HEK293 (cell line): ENCODE results near the gene CAMK2N2.

Source experiments
- CTCF ChIA-PET: fragments of 350-600 bp; formaldehyde crosslinking; extraction: SDS; loops from one replicate; lab custom pipeline; 2021; ENCODE audit warnings: antibody characterized with exemption; lab: Yijun Ruan, JAX
- POLR2A ChIA-PET: fragments of 300-600 bp; formaldehyde crosslinking; extraction: SDS; loops from one replicate; lab custom pipeline; 2020; ENCODE audit warnings: antibody characterized with exemption, inconsistent platforms; lab: Yijun Ruan, JAX
- H3K27ac ChIP-seq: fragments of 200-500 bp; sonication (Bioruptor generic); 2 replicates; pipeline ENCODE4 v1.5.1; 2014; ENCODE audit warnings: low read depth, low read length, control low read depth, inconsistent platforms; ENCODE audit errors: extremely low read depth
- H3K36me3 ChIP-seq, 2 experiments: fragments of 200-500 bp in 1 of 2; sonication (Bioruptor generic) in 1 of 2; 1 replicate in 1 of 2; 2 replicates in 1 of 2; pipeline ENCODE4 v1.5.1; 2014 to 2017; ENCODE audit warnings: inconsistent platforms in 2 of 2, low read length in 2 of 2; ENCODE audit not compliant: control insufficient read depth in 2 of 2, insufficient read depth in 1 of 2
- H3K4me1 ChIP-seq: fragments of 200-500 bp; sonication (Bioruptor generic); 2 replicates; pipeline ENCODE4 v1.5.1; 2014; ENCODE audit warnings: mild to moderate bottlenecking, low read length, inconsistent platforms; ENCODE audit not compliant: control insufficient read depth, insufficient read depth
- H3K4me3 ChIP-seq: 2 replicates; pipeline ENCODE4 v1.5.1; 2011; ENCODE audit warnings: low read depth, mild to moderate bottlenecking, control low read depth, low read length, moderate library complexity
- H3K9me3 ChIP-seq: fragments of 200-500 bp; sonication (Bioruptor generic); 2 replicates; pipeline ENCODE4 v1.5.1; 2014; ENCODE audit warnings: low read depth, low read length, inconsistent platforms; ENCODE audit not compliant: control insufficient read depth, insufficient read depth
- ATF2 ChIP-seq: fragments of 450-650 bp; formaldehyde crosslinking; IDR thresholded peaks from 2 replicates; pipeline ENCODE4 v1.5.1; 2016; ENCODE audit warnings: missing biosample characterization, missing genetic modification characterization, low read depth
- FEZF1 ChIP-seq: fragments of 450-650 bp; formaldehyde crosslinking; IDR thresholded peaks from 2 replicates; pipeline ENCODE4 v1.5.1; 2016; ENCODE audit warnings: missing biosample characterization, missing genetic modification characterization
- GLIS1 ChIP-seq: fragments of 450-650 bp; formaldehyde crosslinking; IDR thresholded peaks from 2 replicates; pipeline ENCODE4 v1.5.1; 2016; ENCODE audit warnings: missing biosample characterization, missing genetic modification characterization
- HOXD13 ChIP-seq: sonication (generic); formaldehyde crosslinking; IDR thresholded peaks from 2 replicates; pipeline ENCODE4 v1.8.0; 2022; ENCODE audit warnings: missing genetic modification reagents, borderline replicate concordance
- IKZF3 ChIP-seq: fragments of 450-650 bp; IDR thresholded peaks from 2 replicates; pipeline ENCODE4 v1.5.0; 2018; ENCODE audit warnings: missing biosample characterization, mild to moderate bottlenecking, missing genetic modification characterization, moderate library complexity
- KLF10 ChIP-seq: fragments of 450-650 bp; IDR thresholded peaks from 2 replicates; pipeline ENCODE4 v1.5.1; 2018; ENCODE audit warnings: missing biosample characterization, mild to moderate bottlenecking, missing genetic modification characterization
- KLF16 ChIP-seq: fragments of 450-650 bp; formaldehyde crosslinking; IDR thresholded peaks from 2 replicates; pipeline ENCODE4 v1.5.1; 2017; ENCODE audit warnings: missing biosample characterization, missing genetic modification characterization
- KLF8 ChIP-seq: fragments of 450-650 bp; formaldehyde crosslinking; IDR thresholded peaks from 2 replicates; pipeline ENCODE4 v1.5.1; 2016; ENCODE audit warnings: missing biosample characterization, missing genetic modification characterization
- OSR2 ChIP-seq: fragments of 450-650 bp; formaldehyde crosslinking; IDR thresholded peaks from 2 replicates; pipeline ENCODE4 v1.5.1; 2016; ENCODE audit warnings: missing biosample characterization, missing genetic modification characterization
- SALL2 ChIP-seq: fragments of 450-650 bp; formaldehyde crosslinking; IDR thresholded peaks from 2 replicates; pipeline ENCODE4 v1.5.0; 2017; ENCODE audit warnings: missing biosample characterization, mild to moderate bottlenecking, missing genetic modification characterization, borderline replicate concordance
- SP2 ChIP-seq: fragments of 450-650 bp; formaldehyde crosslinking; IDR thresholded peaks from 2 replicates; pipeline ENCODE4 v1.5.1; 2016; ENCODE audit warnings: missing biosample characterization, missing genetic modification characterization
- ZBTB26 ChIP-seq: fragments of 450-650 bp; formaldehyde crosslinking; optimal IDR thresholded peaks from 2 replicates; pipeline ENCODE3; 2016; ENCODE audit warnings: missing biosample characterization, mild to moderate bottlenecking, missing genetic modification characterization
- ZBTB48 ChIP-seq: fragments of 450-650 bp; formaldehyde crosslinking; IDR thresholded peaks from 2 replicates; pipeline ENCODE4 v1.5.1; 2016; ENCODE audit warnings: missing biosample characterization, missing genetic modification characterization
- ZBTB6 ChIP-seq: fragments of 450-650 bp; formaldehyde crosslinking; IDR thresholded peaks from 2 replicates; pipeline ENCODE4 v1.5.1; 2017; ENCODE audit warnings: missing biosample characterization, missing genetic modification characterization
- ZBTB8A ChIP-seq: fragments of 450-650 bp; formaldehyde crosslinking; IDR thresholded peaks from 2 replicates; pipeline ENCODE4 v1.5.1; 2016; ENCODE audit warnings: missing biosample characterization, missing genetic modification characterization
- ZNF148 ChIP-seq: fragments of 450-650 bp; formaldehyde crosslinking; IDR thresholded peaks from 2 replicates; pipeline ENCODE4 v1.5.0; 2017; ENCODE audit warnings: missing biosample characterization, missing genetic modification characterization, borderline replicate concordance
- ZNF16 ChIP-seq: fragments of 450-650 bp; formaldehyde crosslinking; IDR thresholded peaks from 2 replicates; pipeline ENCODE4 v1.5.1; 2016; ENCODE audit warnings: low read depth, missing biosample characterization, missing genetic modification characterization
- ZNF18 ChIP-seq: fragments of 450-650 bp; formaldehyde crosslinking; IDR thresholded peaks from 2 replicates; pipeline ENCODE4 v1.5.1; 2016; ENCODE audit warnings: missing biosample characterization, missing genetic modification characterization
- ZNF292 ChIP-seq: fragments of 450-650 bp; formaldehyde crosslinking; IDR thresholded peaks from 2 replicates; pipeline ENCODE4 v1.5.1; 2016; ENCODE audit warnings: low read depth, missing biosample characterization, missing genetic modification characterization, borderline replicate concordance
- ZNF311 ChIP-seq: fragments of 450-650 bp; formaldehyde crosslinking; IDR thresholded peaks from 2 replicates; pipeline ENCODE4 v1.5.1; 2017; ENCODE audit warnings: missing biosample characterization, missing genetic modification characterization, borderline replicate concordance
- ZNF335 ChIP-seq: fragments of 450-650 bp; formaldehyde crosslinking; conservative IDR thresholded peaks from 2 replicates; pipeline ENCODE4 v1.5.1; 2016; ENCODE audit warnings: missing biosample characterization, missing genetic modification characterization
- ZNF394 ChIP-seq: fragments of 450-650 bp; formaldehyde crosslinking; IDR thresholded peaks from 2 replicates; pipeline ENCODE4 v1.5.1; 2016; ENCODE audit warnings: missing biosample characterization, missing genetic modification characterization, mild to moderate bottlenecking, moderate library complexity, borderline replicate concordance
- ZNF501 ChIP-seq: fragments of 450-650 bp; formaldehyde crosslinking; IDR thresholded peaks from 2 replicates; pipeline ENCODE4 v1.5.1; 2016; ENCODE audit warnings: missing biosample characterization, missing genetic modification characterization
- ZNF510 ChIP-seq: fragments of 450-650 bp; formaldehyde crosslinking; IDR thresholded peaks from 2 replicates; pipeline ENCODE4 v1.5.1; 2018; ENCODE audit warnings: mild to moderate bottlenecking, missing genetic modification characterization, missing biosample characterization; ENCODE audit not compliant: insufficient replicate concordance
- ZNF530 ChIP-seq: fragments of 450-650 bp; formaldehyde crosslinking; IDR thresholded peaks from 2 replicates; pipeline ENCODE4 v1.5.1; 2016; ENCODE audit warnings: low read depth, missing biosample characterization, missing genetic modification characterization
- ZNF558 ChIP-seq: fragments of 450-650 bp; formaldehyde crosslinking; IDR thresholded peaks from 2 replicates; pipeline ENCODE4 v1.5.1; 2016; ENCODE audit warnings: missing biosample characterization, missing genetic modification characterization
- ZNF623 ChIP-seq: fragments of 450-650 bp; formaldehyde crosslinking; IDR thresholded peaks from 2 replicates; pipeline ENCODE4 v1.5.1; 2016; ENCODE audit warnings: missing biosample characterization, missing genetic modification characterization
- ZNF629 ChIP-seq: fragments of 450-650 bp; formaldehyde crosslinking; IDR thresholded peaks from 2 replicates; pipeline ENCODE4 v1.5.1; 2017; ENCODE audit warnings: missing biosample characterization, missing genetic modification characterization
- ZNF707 ChIP-seq: fragments of 450-650 bp; formaldehyde crosslinking; IDR thresholded peaks from 2 replicates; pipeline ENCODE4 v1.5.1; 2016; ENCODE audit warnings: missing biosample characterization, missing genetic modification characterization
- ZSCAN30 ChIP-seq: fragments of 450-650 bp; IDR thresholded peaks from 2 replicates; pipeline ENCODE4 v1.5.1; 2018; ENCODE audit warnings: missing biosample characterization, mild to moderate bottlenecking, missing genetic modification characterization, moderate library complexity

Gene CAMK2N2

GRCh38 chr3:184261270-184261853, at the start of gene CAMK2N2:
CAMK2N2 (minus strand) TSS chr3:184261553; CDS start chr3:184261285, 268 bp downstream.
- ChIA-PET POLR2A (interaction anchor here (0.6 to 1.2 kb wide), 4 partner anchors 21 to 278 kb away, joined by 3 to 7 read pairs (median 4); no protein-coding TSS in a partner anchor), CTCF (interaction anchor here (0.6 to 1.3 kb wide), 3 partner anchors 12 to 117 kb away, joined by 3 read pairs; partner anchors contain the start of gene EEF1AKMT4)
- H3K4me1 ChIP-seq, result no peaks in the 10 kb centered on the region; the same call in 1 of the 2 replicates
- peak within 1 kb of the TSS; percentile 31; the same call in 1 of the 2 replicates for H3K27ac ChIP-seq
- peaks cover 0 to 6% of the 10 kb centered on the region in 2 experiments; a peak in 1 of 3 replicates for H3K36me3 ChIP-seq
- peak within 1 kb of the TSS; percentile 50 for H3K4me3 ChIP-seq
- no peaks in the 10 kb centered on the region for H3K9me3 ChIP-seq
- TF ChIP-seq IKZF3 (tag by site-specific recombination) (peak; percentile 52; the same call in 1 of the 2 replicates), ZNF501 (no peak), ZNF292 (tag by site-specific recombination) (no peak), SP2 (tag by site-specific recombination) (peak; percentile 81), ZNF18 (no peak), ZNF530 (no peak), HOXD13 (CRISPR knock-in tag) (no peak), ZSCAN30 (no peak), KLF8 (tag by site-specific recombination) (peak; percentile 21; the same call in 1 of the 2 replicates), GLIS1 (tag by site-specific recombination) (no peak; the same call in 1 of the 2 replicates), ZNF623 (tag by site-specific recombination) (no peak), OSR2 (tag by site-specific recombination) (no peak), ZNF394 (tag by site-specific recombination) (peak; percentile 21; the same call in 1 of the 2 replicates), KLF16 (tag by site-specific recombination) (no peak), ZBTB6 (tag by site-specific recombination) (no peak), ATF2 (tag by site-specific recombination) (no peak), ZNF148 (tag by site-specific recombination) (no peak), FEZF1 (peak; percentile 33; the same call in 1 of the 2 replicates), ZNF335 (tag by site-specific recombination) (no peak), ZNF558 (tag by site-specific recombination) (no peak), ZNF707 (tag by site-specific recombination) (no peak), SALL2 (no peak), ZBTB48 (tag by site-specific recombination) (no peak), ZNF510 (tag by site-specific recombination) (no peak), ZNF629 (tag by site-specific recombination) (no peak), ZNF16 (tag by site-specific recombination) (no peak), ZBTB26 (tag by site-specific recombination) (peak; percentile 45), KLF10 (tag by site-specific recombination) (0 out of 2 replicates have a peak, but pooled peaks have one; percentile 69), ZBTB8A (no peak), ZNF311 (no peak)
